Muscle of back (tissue), 11 donors: ENCODE results near the gene FBXL14. TPM values are rescaled to one million over a fixed set of nuclear protein-coding genes. Genes with fewer than 3 reads are reported as not detected.
"Not testable (repeated sequence)": the region's sequence is repeated elsewhere in the genome, so short reads cannot be mapped to it uniquely, and the experiment has no call there.

Experiments
- DNase-seq, 3 donors: peaks; one replicate each; pipeline versions ENCODE4 v3.0.0 to v3.0.0-alpha.2; 2013
- polyA plus RNA-seq, 10 donors: library from polyadenylated mRNA; unstranded; fragments of 120-200 nt; gene quantifications; one replicate each; pipeline ENCODE4 v1.2.1, GENCODE V29; 2013; ENCODE audit not compliant: insufficient read length in 10 of 10

Gene FBXL14
- polyA plus RNA-seq, 10 donors = 3.3 to 6.4 (median 4.8) TPM

- DNase-seq = no peak
Measured at GRCh38 chr12:1573960-1574864, 20.2 kb downstream of the FBXL14 start.

- no peak for DNase-seq
Measured at GRCh38 chr12:1572731-1573130, 21.6 kb downstream of the FBXL14 start.

- DNase-seq = no peak
Measured at GRCh38 chr12:1567852-1568251, 26.5 kb downstream of the FBXL14 start.

- no peak for DNase-seq
Measured at GRCh38 chr12:1566449-1567135, 27.8 kb downstream of the FBXL14 start.

GRCh38 chr12:1565172-1565571 lies 29.2 kb downstream of the FBXL14 start:
- DNase-seq = no peak

- DNase-seq = no peak
Measured at GRCh38 chr12:1564067-1564466, 30.3 kb downstream of the FBXL14 start.

- no peak for DNase-seq
Measured at GRCh38 chr12:1562813-1563407, 31.5 kb downstream of the FBXL14 start.

GRCh38 chr12:1560704-1561103 lies 33.7 kb downstream of the FBXL14 start:
- no peak for DNase-seq

- peak in 2 of 3 donors; percentile 41 to 89 for DNase-seq
Measured at GRCh38 chr12:1559676-1560091, 34.7 kb downstream of the FBXL14 start.

- DNase-seq = not testable (repeated sequence)
Measured at GRCh38 chr12:1558108-1558507, 36.3 kb downstream of the FBXL14 start.

- no peak for DNase-seq
Measured at GRCh38 chr12:1553987-1554982, 40.1 kb downstream of the FBXL14 start.

- DNase-seq = peak in 1 of 3 donors; percentile 55
Measured at GRCh38 chr12:1553536-1553935, 40.8 kb downstream of the FBXL14 start.

- DNase-seq = peak in 1 of 3 donors; percentile 73
Measured at GRCh38 chr12:1552911-1553491, 41.4 kb downstream of the FBXL14 start.

GRCh38 chr12:1552171-1552570 lies 42.2 kb downstream of the FBXL14 start:
- DNase-seq = no peak

GRCh38 chr12:1551496-1551895 lies 42.9 kb downstream of the FBXL14 start:
- DNase-seq = no peak

- no peak for DNase-seq
Measured at GRCh38 chr12:1546931-1547640, 47.3 kb downstream of the FBXL14 start.

GRCh38 chr12:1544996-1545700 lies 49.2 kb downstream of the FBXL14 start:
- DNase-seq = peak in 1 of 3 donors; percentile 34

- DNase-seq = no peak
Measured at GRCh38 chr12:1542599-1542998, 51.8 kb downstream of the FBXL14 start.

GRCh38 chr12:1540690-1541089 lies 53.7 kb downstream of the FBXL14 start:
- DNase-seq = no peak

GRCh38 chr12:1539135-1539534 lies 55.2 kb downstream of the FBXL14 start:
- DNase-seq = no peak
